ENCODE measurements around the gene TRIM14. TPM values are rescaled to one million over a fixed set of nuclear protein-coding genes. Genes with fewer than 3 reads are reported as not detected.

The TRIM14 gene
- total and polyA plus RNA-seq, 2 of the 4 experiments (the other 2 are of a cell fraction), result 3.0 to 8.5 TPM

DNA sequence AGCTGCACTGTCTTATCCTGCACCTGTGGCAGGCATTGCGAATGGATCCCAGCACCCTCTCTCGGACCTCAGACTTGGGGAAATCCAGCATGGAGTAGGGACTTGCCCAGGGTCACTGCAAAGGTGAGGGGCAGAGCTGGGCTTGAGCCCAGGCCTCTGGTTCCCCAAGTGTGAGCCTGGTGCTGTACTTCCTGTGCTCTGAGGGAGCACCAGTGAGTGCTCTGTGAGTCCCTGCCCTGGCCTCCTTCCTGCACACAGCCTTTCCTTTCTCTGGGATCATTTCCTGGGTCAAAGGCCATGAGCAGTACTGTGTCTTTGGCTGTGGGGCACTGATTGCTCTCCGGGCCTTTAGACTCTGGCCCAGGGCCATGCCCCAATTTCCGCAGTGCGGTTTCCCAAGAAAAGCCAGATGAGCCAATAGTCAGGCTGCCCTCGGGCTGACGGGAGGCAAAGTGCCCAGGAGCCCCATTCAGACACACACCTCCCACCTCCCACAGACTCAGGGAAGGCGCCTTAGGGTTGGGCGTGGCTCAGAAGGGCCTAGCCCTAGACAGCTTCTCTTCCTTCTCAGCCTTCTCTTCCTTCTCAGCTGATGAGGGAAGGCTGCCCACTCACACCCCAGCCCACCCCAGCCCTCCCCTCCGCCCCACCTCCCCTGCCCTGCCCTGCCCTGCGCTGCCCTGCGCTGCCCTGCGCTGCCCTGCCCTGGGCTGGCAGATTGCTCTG, 23.3 kb upstream of the TRIM14 start:
- no TSS peak for BruUV-seq (replicated peaks)
- Histone ChIP-seq H3K4me3 (ENCODE audit: insufficient read depth, low read depth, low read length) (no peak overlapping the region), H4K20me1 (ENCODE audit: insufficient read depth, low read length) (no peaks in the 10 kb centered on the region), H3K27ac (ENCODE audit: insufficient read depth, low read length) (no peak overlapping the region), H3K9me1 (ENCODE audit: insufficient read depth, low read length) (no peaks in the 10 kb centered on the region; the same call in 1 of the 2 replicates), H3K9ac (ENCODE audit: low read depth, low read length) (no peak overlapping the region), H2AK9ac (replicated peaks; ENCODE audit: low read depth, low read length, poor library complexity) (no peak overlapping the region), H3K27me3 (ENCODE audit: control insufficient read depth, insufficient read depth, low read length) (peaks cover 3% of the 10 kb centered on the region; the same call in 1 of the 2 replicates), H4K91ac (ENCODE audit: insufficient read depth, low read depth, low read length) (no peak overlapping the region), H3K18ac (ENCODE audit: low read depth, low read length) (no peak overlapping the region), H4K8ac (ENCODE audit: low read depth in 2 of 2, low read length in 2 of 2) (no peak overlapping the region), H3K9me3 (ENCODE audit: control insufficient read depth, insufficient read depth, low read length) (no peaks in the 10 kb centered on the region), H2BK15ac (ENCODE audit: low read depth, low read length) (no peak overlapping the region), H3K14ac (replicated peaks; ENCODE audit: low read depth, low read length) (no peak overlapping the region), H2BK120ac (ENCODE audit: low read depth, low read length) (no peak overlapping the region), H3K4ac (ENCODE audit: low read depth, low read length) (no peak overlapping the region), H3K4me2 (ENCODE audit: low read depth, low read length) (no peak overlapping the region), H3K36me3 (ENCODE audit: control insufficient read depth, insufficient read depth, low read length) (no peaks in the 10 kb centered on the region), H4K5ac (ENCODE audit: low read depth, low read length) (no peak overlapping the region), H3K23ac (ENCODE audit: low read depth, low read length) (no peak overlapping the region), H2AFZ (replicated peaks; ENCODE audit: low read length, poor library complexity) (no peak overlapping the region), H3K79me1 (ENCODE audit: low read depth in 1 of 2, low read length in 2 of 2) (no peaks in the 10 kb centered on the region), H2AK5ac (ENCODE audit: low read depth, low read length) (no peak overlapping the region), H2BK5ac (ENCODE audit: low read depth, low read length, poor library complexity, severe bottlenecking) (no peak overlapping the region), H2BK20ac (ENCODE audit: low read depth, low read length) (no peak overlapping the region), H3K56ac (ENCODE audit: extremely low read depth, insufficient read depth, low read length) (no peak overlapping the region), H3K4me1 (ENCODE audit: control insufficient read depth, insufficient read depth, low read length) (peaks cover 6% of the 10 kb centered on the region; the same call in 1 of the 2 replicates)
- intact Hi-C loops (cut with micrococcal nuclease) (no loop called here), dilution Hi-C loops (cut with HindIII; ENCODE audit: low sequenced_read_pairs, unreplicated experiment) (no loop called here), in situ Hi-C loops (cut with MboI; ENCODE audit: low sequenced_read_pairs) (no loop called here)
- WGBS, 2 experiments (ENCODE audit: extremely low coverage in 2 of 2, insufficient read length in 1 of 2), result 57% methylated on average over 1 of the region's 13 CpGs; no CpG with 5 or more reads in 1 of the 2 experiments
- POLR2A ChIA-PET (ENCODE audit: unreplicated experiment), result no interaction called here
- no peak for TF ChIP-seq BHLHE40 (IDR thresholded peaks at IDR 0.05; ENCODE audit: low read depth, low read length)
- no peak for TF ChIP-seq NFE2L2 (IDR thresholded peaks at IDR 0.05; ENCODE audit: low read depth, low read length)
- no peak for TF ChIP-seq RFX5 (IDR thresholded peaks at IDR 0.05; ENCODE audit: low read depth, low read length)
- TF ChIP-seq SMC3 (IDR thresholded peaks at IDR 0.05; ENCODE audit: low read depth, low read length), result no peak
- TF ChIP-seq POLR2A (IDR thresholded peaks at IDR 0.05; ENCODE audit: low read depth, low read length), result no peak
- TF ChIP-seq, protein P1, sequence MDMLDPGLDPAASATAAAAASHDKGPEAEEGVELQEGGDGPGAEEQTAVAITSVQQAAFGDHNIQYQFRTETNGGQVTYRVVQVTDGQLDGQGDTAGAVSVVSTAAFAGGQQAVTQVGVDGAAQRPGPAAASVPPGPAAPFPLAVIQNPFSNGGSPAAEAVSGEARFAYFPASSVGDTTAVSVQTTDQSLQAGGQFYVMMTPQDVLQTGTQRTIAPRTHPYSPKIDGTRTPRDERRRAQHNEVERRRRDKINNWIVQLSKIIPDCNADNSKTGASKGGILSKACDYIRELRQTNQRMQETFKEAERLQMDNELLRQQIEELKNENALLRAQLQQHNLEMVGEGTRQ (IDR thresholded peaks at IDR 0.05; ENCODE audit: low read depth, low read length), result no peak
- TF ChIP-seq, protein P2, sequence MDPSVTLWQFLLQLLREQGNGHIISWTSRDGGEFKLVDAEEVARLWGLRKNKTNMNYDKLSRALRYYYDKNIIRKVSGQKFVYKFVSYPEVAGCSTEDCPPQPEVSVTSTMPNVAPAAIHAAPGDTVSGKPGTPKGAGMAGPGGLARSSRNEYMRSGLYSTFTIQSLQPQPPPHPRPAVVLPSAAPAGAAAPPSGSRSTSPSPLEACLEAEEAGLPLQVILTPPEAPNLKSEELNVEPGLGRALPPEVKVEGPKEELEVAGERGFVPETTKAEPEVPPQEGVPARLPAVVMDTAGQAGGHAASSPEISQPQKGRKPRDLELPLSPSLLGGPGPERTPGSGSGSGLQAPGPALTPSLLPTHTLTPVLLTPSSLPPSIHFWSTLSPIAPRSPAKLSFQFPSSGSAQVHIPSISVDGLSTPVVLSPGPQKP (IDR thresholded peaks at IDR 0.05; ENCODE audit: borderline replicate concordance, low read depth, low read length), result no peak
- no peak for TF ChIP-seq MXI1 (IDR thresholded peaks at IDR 0.05; ENCODE audit: borderline replicate concordance, low read depth, low read length)
- TF ChIP-seq, protein P3, sequence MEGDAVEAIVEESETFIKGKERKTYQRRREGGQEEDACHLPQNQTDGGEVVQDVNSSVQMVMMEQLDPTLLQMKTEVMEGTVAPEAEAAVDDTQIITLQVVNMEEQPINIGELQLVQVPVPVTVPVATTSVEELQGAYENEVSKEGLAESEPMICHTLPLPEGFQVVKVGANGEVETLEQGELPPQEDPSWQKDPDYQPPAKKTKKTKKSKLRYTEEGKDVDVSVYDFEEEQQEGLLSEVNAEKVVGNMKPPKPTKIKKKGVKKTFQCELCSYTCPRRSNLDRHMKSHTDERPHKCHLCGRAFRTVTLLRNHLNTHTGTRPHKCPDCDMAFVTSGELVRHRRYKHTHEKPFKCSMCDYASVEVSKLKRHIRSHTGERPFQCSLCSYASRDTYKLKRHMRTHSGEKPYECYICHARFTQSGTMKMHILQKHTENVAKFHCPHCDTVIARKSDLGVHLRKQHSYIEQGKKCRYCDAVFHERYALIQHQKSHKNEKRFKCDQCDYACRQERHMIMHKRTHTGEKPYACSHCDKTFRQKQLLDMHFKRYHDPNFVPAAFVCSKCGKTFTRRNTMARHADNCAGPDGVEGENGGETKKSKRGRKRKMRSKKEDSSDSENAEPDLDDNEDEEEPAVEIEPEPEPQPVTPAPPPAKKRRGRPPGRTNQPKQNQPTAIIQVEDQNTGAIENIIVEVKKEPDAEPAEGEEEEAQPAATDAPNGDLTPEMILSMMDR (conservative IDR thresholded peaks at IDR 0.05; ENCODE audit: low read depth, low read length), result no peak
- TF ChIP-seq MAZ (IDR thresholded peaks at IDR 0.05; ENCODE audit: borderline replicate concordance, low read depth, low read length), result no peak
- no peak for TF ChIP-seq CHD1 (IDR thresholded peaks at IDR 0.05; ENCODE audit: low read depth, low read length)
- no peak for TF ChIP-seq FOS (IDR thresholded peaks at IDR 0.05; ENCODE audit: low read depth, low read length)
- no peak for TF ChIP-seq CEBPB (IDR thresholded peaks at IDR 0.05; ENCODE audit: low read depth, low read length)
- TF ChIP-seq MAFK (IDR thresholded peaks at IDR 0.05; ENCODE audit: low read depth, low read length), result no peak
- no peak for TF ChIP-seq RAD21 (IDR thresholded peaks at IDR 0.05; ENCODE audit: low read length)
- no peak for TF ChIP-seq RCOR1 (IDR thresholded peaks at IDR 0.05; ENCODE audit: insufficient replicate concordance, low read length)
- CTCF ChIA-PET, result interaction anchor here (0.5 kb wide), 1 partner anchor 11 kb away, joined by 3 read pairs; no protein-coding TSS in a partner anchor
- ATAC-seq (ENCODE audit: low read depth), result no peak
- no peak for DNase-seq

Measured in IMR-90 (cell line).